ENCODE data around the gene OR52N2. TPM values are rescaled to one million over a fixed set of nuclear protein-coding genes. Genes with fewer than 3 reads are reported as not detected.

The OR52N2 gene
- total RNA-seq, 1 donor from 2014 or later, result not detected

Other genes with a start within 250 kb of the OR52N2 start
- gene OR52B6, start 228.0 kb upstream of the OR52N2 start, total RNA-seq, result not detected
- 6.5 TPM for gene TRIM6, start 212.3 kb upstream of the OR52N2 start, total RNA-seq
- 8.1 TPM for gene TRIM34, start 183.9 kb upstream of the OR52N2 start, total RNA-seq
- gene TRIM5, start 123.8 kb upstream of the OR52N2 start, total RNA-seq, result 16.3 TPM
- gene TRIM22, start 119.1 kb upstream of the OR52N2 start, total RNA-seq, result 13.4 TPM
- 0.10 TPM for gene OR56B1, start 72.5 kb upstream of the OR52N2 start, total RNA-seq
- not detected for gene OR52N4, start 54.7 kb upstream of the OR52N2 start, total RNA-seq
- not detected for gene OR52N5, start 25.6 kb upstream of the OR52N2 start, total RNA-seq
- not detected for gene OR52N1, start 17.7 kb upstream of the OR52N2 start, total RNA-seq
- not detected for gene OR52E6, start 33.0 kb downstream of the OR52N2 start, total RNA-seq
- not detected for gene OR52E8, start 48.8 kb downstream of the OR52N2 start, total RNA-seq
- not detected for gene OR52E4, start 71.7 kb downstream of the OR52N2 start, total RNA-seq
- not detected for gene OR52E5, start 84.3 kb downstream of the OR52N2 start, total RNA-seq
- gene OR56A3, start 133.3 kb downstream of the OR52N2 start, total RNA-seq, result not detected
- gene OR56A5, start 159.6 kb downstream of the OR52N2 start, total RNA-seq, result not detected
- gene OR52L1, start 178.1 kb downstream of the OR52N2 start, total RNA-seq, result not detected
- not detected for gene OR56A4, start 198.0 kb downstream of the OR52N2 start, total RNA-seq
- gene OR56A1, start 221.8 kb downstream of the OR52N2 start, total RNA-seq, result under 0.01 TPM